HepG2 (cell line): ENCODE measurements around the gene MAGI1. TPM values are rescaled to one million over a fixed set of nuclear protein-coding genes. Genes with fewer than 3 reads are reported as not detected.
A peak's percentile ranks its signal among the peaks of the same experiment; 100 is the strongest.

Source experiments
- BRCA1 ChIP-seq: sonication (generic); formaldehyde crosslinking; IDR thresholded peaks from 2 replicates; pipeline ENCODE4 v1.4.0; 2020; ENCODE audit warnings: missing genetic modification reagents
- GATAD1 ChIP-seq: IDR thresholded peaks from 2 replicates; pipeline ENCODE4 v1.6.1; 2016; ENCODE audit warnings: missing genetic modification reagents, missing compliant biosample characterization
- KDM2A ChIP-seq: sonication (generic); formaldehyde crosslinking; IDR thresholded peaks from 2 replicates; pipeline ENCODE4 v1.4.0; 2020; ENCODE audit warnings: low read depth, missing genetic modification reagents, borderline replicate concordance
- KDM5A ChIP-seq: fragments of 200-600 bp; sonication (generic); IDR thresholded peaks from 2 replicates; pipeline ENCODE4 v1.7.0; 2018; ENCODE audit warnings: antibody characterized with exemption, mild to moderate bottlenecking, low read length, borderline replicate concordance
- MTA1 ChIP-seq: sonication (generic); formaldehyde crosslinking; IDR thresholded peaks from 2 replicates; pipeline ENCODE4 v1.4.0; 2020; ENCODE audit warnings: missing genetic modification reagents, mild to moderate bottlenecking, borderline replicate concordance
- NFE2 ChIP-seq: sonication (generic); formaldehyde crosslinking; IDR thresholded peaks from 2 replicates; pipeline ENCODE4 v1.4.0; 2020; ENCODE audit warnings: missing genetic modification reagents
- SALL1 ChIP-seq: sonication (generic); formaldehyde crosslinking; IDR thresholded peaks from 2 replicates; pipeline ENCODE4 v1.8.0; 2022; ENCODE audit warnings: mild to moderate bottlenecking, missing genetic modification reagents
- ZNF232 ChIP-seq: sonication (generic); formaldehyde crosslinking; IDR thresholded peaks from 2 replicates; pipeline ENCODE4 v1.4.0; 2020; ENCODE audit warnings: missing genetic modification reagents, borderline replicate concordance
- ZNF569 ChIP-seq: sonication (generic); formaldehyde crosslinking; IDR thresholded peaks from 2 replicates; pipeline ENCODE4 v1.5.0; 2020; ENCODE audit warnings: mild to moderate bottlenecking, missing genetic modification reagents, moderate library complexity, borderline replicate concordance
- ZNF615 ChIP-seq: sonication (generic); formaldehyde crosslinking; IDR thresholded peaks from 2 replicates; pipeline ENCODE4 v1.5.0; 2020; ENCODE audit warnings: mild to moderate bottlenecking, missing genetic modification reagents, borderline replicate concordance
- polyA plus RNA-seq, 8 experiments: library from polyadenylated mRNA; depleted of rRNA in 3 of 8; stranded (reverse) in 7 of 8; unstranded in 1 of 8; fragments of >200 nt; fragmentation: Illumina TruSeq in 4 of 8; extraction: Trizol in 4 of 8; gene quantifications; 2 replicates each; pipeline versions ENCODE4 v1.2.1 to v1.2.3, GENCODE V29; 2011 to 2016; ENCODE audit warnings: low read depth in 4 of 8, missing spikeins in 1 of 8, mixed read lengths in 1 of 8; ENCODE audit not compliant: insufficient read depth in 1 of 8
- total RNA-seq, 5 experiments: library from RNA; depleted of rRNA; stranded (reverse); fragments of >200 nt; fragmentation: Illumina TruSeq; extraction: Trizol; gene quantifications; 2 replicates each; pipeline ENCODE4 v1.2.3, GENCODE V29; 2016; ENCODE audit warnings: low read depth in 1 of 5
- TF ChIP-seq, protein P1 (sequence below): sonication (generic); formaldehyde crosslinking; IDR thresholded peaks from 2 replicates; pipeline ENCODE4 v1.9.0; 2021; ENCODE audit warnings: missing genetic modification reagents, borderline replicate concordance
- TF ChIP-seq, protein P2 (sequence below): sonication (generic); formaldehyde crosslinking; IDR thresholded peaks from 2 replicates; pipeline ENCODE4 v1.4.0; 2020; ENCODE audit warnings: missing genetic modification reagents
- TF ChIP-seq, protein P3 (sequence below): fragments of 450-650 bp; IDR thresholded peaks from 2 replicates; pipeline ENCODE4 v1.6.1; 2017
- TF ChIP-seq, protein P4 (sequence below): sonication (generic); formaldehyde crosslinking; IDR thresholded peaks from 2 replicates; pipeline ENCODE4 v1.9.0; 2021; ENCODE audit warnings: missing genetic modification reagents, borderline replicate concordance
- TF ChIP-seq, protein P5 (sequence below): sonication (generic); formaldehyde crosslinking; IDR thresholded peaks from 2 replicates; pipeline ENCODE4 v1.5.0; 2020; ENCODE audit warnings: mild to moderate bottlenecking, missing genetic modification reagents
- TF ChIP-seq, protein P6 (sequence below): sonication (generic); formaldehyde crosslinking; IDR thresholded peaks from 2 replicates; pipeline ENCODE4 v1.5.1; 2020; ENCODE audit warnings: mild to moderate bottlenecking, missing genetic modification reagents, moderate library complexity

MAGI1 gene
- total and polyA plus RNA-seq, 2 of the 13 experiments (the other 11 are each of a cell fraction or from before 2014, with no cell fraction given) = 22.2 to 26.0 TPM

DNA sequence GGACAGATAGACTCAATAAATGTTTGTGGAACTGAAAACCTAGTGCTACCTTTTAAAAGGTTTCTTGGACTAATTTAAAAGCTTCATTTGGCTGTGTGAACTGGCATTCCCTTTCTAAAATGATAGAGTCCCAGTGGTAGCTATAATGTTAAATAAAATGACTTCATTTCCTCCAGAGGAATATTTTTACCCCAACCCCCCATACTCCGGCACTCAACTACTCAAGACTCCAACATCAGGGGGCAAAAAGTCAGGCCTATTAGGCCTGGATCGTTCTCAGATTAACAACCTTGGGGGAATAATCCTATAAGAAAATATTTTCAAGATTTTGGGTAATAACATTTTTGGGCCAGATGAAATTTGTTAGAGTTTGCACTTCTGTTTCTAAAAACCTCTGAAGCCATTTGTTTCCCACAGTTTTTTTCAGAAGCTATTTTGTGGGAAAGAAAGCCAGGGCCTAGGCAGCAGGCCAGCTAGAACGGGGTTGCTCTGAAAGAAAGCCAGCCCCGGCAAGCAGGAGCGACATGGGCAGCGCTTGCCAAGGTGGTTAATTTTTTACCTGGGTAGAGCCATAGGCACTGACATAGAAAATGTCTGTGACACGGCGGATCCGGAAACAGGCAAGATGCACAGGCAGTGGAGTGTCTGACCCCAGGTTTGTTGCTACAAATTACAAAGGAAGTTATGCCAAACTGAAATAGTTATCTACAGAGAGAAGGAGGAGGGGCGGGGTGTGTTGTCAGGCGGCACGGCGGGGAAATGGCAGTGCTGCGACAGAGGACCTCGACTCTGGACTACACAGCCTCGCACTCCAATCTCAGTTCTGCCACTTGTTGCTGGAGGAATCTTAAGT lies 84.6 kb downstream of the MAGI1 start (continued):
- TF ChIP-seq, protein P1, sequence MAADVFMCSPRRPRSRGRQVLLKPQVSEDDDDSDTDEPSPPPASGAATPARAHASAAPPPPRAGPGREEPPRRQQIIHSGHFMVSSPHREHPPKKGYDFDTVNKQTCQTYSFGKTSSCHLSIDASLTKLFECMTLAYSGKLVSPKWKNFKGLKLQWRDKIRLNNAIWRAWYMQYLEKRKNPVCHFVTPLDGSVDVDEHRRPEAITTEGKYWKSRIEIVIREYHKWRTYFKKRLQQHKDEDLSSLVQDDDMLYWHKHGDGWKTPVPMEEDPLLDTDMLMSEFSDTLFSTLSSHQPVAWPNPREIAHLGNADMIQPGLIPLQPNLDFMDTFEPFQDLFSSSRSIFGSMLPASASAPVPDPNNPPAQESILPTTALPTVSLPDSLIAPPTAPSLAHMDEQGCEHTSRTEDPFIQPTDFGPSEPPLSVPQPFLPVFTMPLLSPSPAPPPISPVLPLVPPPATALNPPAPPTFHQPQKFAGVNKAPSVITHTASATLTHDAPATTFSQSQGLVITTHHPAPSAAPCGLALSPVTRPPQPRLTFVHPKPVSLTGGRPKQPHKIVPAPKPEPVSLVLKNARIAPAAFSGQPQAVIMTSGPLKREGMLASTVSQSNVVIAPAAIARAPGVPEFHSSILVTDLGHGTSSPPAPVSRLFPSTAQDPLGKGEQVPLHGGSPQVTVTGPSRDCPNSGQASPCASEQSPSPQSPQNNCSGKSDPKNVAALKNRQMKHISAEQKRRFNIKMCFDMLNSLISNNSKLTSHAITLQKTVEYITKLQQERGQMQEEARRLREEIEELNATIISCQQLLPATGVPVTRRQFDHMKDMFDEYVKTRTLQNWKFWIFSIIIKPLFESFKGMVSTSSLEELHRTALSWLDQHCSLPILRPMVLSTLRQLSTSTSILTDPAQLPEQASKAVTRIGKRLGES = no peak
- TF ChIP-seq SALL1 (CRISPR knock-in tag) = peak; percentile 85
- TF ChIP-seq, protein P2, sequence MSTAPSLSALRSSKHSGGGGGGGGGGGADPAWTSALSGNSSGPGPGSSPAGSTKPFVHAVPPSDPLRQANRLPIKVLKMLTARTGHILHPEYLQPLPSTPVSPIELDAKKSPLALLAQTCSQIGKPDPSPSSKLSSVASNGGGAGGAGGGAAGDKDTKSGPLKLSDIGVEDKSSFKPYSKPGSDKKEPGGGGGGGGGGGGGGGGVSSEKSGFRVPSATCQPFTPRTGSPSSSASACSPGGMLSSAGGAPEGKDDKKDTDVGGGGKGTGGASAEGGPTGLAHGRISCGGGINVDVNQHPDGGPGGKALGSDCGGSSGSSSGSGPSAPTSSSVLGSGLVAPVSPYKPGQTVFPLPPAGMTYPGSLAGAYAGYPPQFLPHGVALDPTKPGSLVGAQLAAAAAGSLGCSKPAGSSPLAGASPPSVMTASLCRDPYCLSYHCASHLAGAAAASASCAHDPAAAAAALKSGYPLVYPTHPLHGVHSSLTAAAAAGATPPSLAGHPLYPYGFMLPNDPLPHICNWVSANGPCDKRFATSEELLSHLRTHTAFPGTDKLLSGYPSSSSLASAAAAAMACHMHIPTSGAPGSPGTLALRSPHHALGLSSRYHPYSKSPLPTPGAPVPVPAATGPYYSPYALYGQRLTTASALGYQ (CRISPR knock-in tag) = no peak
- TF ChIP-seq NFE2 (CRISPR knock-in tag) = no peak
- TF ChIP-seq, protein P3, sequence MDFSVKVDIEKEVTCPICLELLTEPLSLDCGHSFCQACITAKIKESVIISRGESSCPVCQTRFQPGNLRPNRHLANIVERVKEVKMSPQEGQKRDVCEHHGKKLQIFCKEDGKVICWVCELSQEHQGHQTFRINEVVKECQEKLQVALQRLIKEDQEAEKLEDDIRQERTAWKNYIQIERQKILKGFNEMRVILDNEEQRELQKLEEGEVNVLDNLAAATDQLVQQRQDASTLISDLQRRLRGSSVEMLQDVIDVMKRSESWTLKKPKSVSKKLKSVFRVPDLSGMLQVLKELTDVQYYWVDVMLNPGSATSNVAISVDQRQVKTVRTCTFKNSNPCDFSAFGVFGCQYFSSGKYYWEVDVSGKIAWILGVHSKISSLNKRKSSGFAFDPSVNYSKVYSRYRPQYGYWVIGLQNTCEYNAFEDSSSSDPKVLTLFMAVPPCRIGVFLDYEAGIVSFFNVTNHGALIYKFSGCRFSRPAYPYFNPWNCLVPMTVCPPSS = no peak
- TF ChIP-seq ZNF232 (CRISPR knock-in tag) = no peak
- TF ChIP-seq, protein P4, sequence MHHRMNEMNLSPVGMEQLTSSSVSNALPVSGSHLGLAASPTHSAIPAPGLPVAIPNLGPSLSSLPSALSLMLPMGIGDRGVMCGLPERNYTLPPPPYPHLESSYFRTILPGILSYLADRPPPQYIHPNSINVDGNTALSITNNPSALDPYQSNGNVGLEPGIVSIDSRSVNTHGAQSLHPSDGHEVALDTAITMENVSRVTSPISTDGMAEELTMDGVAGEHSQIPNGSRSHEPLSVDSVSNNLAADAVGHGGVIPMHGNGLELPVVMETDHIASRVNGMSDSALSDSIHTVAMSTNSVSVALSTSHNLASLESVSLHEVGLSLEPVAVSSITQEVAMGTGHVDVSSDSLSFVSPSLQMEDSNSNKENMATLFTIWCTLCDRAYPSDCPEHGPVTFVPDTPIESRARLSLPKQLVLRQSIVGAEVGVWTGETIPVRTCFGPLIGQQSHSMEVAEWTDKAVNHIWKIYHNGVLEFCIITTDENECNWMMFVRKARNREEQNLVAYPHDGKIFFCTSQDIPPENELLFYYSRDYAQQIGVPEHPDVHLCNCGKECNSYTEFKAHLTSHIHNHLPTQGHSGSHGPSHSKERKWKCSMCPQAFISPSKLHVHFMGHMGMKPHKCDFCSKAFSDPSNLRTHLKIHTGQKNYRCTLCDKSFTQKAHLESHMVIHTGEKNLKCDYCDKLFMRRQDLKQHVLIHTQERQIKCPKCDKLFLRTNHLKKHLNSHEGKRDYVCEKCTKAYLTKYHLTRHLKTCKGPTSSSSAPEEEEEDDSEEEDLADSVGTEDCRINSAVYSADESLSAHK (CRISPR knock-in tag) = no peak
- TF ChIP-seq, protein P5, sequence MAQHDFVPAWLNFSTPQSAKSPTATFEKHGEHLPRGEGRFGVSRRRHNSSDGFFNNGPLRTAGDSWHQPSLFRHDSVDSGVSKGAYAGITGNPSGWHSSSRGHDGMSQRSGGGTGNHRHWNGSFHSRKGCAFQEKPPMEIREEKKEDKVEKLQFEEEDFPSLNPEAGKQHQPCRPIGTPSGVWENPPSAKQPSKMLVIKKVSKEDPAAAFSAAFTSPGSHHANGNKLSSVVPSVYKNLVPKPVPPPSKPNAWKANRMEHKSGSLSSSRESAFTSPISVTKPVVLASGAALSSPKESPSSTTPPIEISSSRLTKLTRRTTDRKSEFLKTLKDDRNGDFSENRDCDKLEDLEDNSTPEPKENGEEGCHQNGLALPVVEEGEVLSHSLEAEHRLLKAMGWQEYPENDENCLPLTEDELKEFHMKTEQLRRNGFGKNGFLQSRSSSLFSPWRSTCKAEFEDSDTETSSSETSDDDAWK (CRISPR knock-in tag) = no peak
- TF ChIP-seq GATAD1 = 0 out of 2 replicates have a peak, but pooled peaks have one; percentile 41
- no peak for TF ChIP-seq ZNF615 (CRISPR knock-in tag)
- no peak for TF ChIP-seq KDM5A
- TF ChIP-seq MTA1 (CRISPR knock-in tag) = peak; percentile 40; the same call in 1 of the 2 replicates
- no peak for TF ChIP-seq BRCA1 (CRISPR knock-in tag)
- TF ChIP-seq KDM2A (CRISPR knock-in tag) = peak; percentile 17; the same call in 1 of the 2 replicates
- TF ChIP-seq, protein P6, sequence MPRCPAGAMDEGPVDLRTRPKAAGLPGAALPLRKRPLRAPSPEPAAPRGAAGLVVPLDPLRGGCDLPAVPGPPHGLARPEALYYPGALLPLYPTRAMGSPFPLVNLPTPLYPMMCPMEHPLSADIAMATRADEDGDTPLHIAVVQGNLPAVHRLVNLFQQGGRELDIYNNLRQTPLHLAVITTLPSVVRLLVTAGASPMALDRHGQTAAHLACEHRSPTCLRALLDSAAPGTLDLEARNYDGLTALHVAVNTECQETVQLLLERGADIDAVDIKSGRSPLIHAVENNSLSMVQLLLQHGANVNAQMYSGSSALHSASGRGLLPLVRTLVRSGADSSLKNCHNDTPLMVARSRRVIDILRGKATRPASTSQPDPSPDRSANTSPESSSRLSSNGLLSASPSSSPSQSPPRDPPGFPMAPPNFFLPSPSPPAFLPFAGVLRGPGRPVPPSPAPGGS = no peak
- no peak for TF ChIP-seq ZNF569 (CRISPR knock-in tag)
